Fibroblast of skin of abdomen (primary cell): Measurements from ENCODE around the gene KAZN.

Experiments
- DNase-seq: peaks from one replicate; pipeline ENCODE4 v3.0.0-alpha.2; 2013

Gene KAZN

DNA sequence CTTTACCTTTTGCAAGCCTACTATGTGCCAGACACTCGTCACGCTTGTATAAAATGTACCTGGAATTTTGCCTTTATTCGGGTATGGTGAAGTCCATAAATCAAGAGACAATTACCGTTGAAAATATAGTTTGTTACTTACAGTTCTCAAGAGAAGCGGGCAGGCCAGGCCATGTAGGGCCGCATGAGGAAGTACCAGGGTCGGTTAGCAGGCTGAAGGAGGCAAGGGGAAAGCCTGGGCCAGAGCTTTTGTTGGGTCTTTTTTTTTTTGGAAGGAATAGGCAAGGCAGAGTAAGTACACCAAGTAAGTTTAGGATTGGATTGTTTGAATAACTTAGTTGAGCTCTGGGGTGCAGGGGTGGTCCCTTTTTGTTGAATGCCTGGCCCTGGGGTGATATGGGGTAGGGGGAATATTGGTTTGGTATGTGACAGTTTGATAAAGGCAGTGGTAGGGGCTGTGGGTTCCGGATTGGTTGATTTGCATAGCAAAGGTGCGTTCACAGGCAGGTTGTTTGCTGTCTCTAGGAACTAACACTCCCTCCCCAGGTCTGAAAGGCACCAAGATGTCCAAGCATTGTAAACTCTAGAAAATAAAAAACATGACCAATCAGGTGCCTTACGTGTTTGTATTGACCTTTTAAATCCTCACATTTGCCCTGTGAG lies 80.7 kb downstream of the KAZN start:
- DNase-seq, result no peak

- no peak for DNase-seq
These were observed 82.7 kb downstream of the KAZN start for GRCh38 chr1:14681182-14681581.

DNA sequence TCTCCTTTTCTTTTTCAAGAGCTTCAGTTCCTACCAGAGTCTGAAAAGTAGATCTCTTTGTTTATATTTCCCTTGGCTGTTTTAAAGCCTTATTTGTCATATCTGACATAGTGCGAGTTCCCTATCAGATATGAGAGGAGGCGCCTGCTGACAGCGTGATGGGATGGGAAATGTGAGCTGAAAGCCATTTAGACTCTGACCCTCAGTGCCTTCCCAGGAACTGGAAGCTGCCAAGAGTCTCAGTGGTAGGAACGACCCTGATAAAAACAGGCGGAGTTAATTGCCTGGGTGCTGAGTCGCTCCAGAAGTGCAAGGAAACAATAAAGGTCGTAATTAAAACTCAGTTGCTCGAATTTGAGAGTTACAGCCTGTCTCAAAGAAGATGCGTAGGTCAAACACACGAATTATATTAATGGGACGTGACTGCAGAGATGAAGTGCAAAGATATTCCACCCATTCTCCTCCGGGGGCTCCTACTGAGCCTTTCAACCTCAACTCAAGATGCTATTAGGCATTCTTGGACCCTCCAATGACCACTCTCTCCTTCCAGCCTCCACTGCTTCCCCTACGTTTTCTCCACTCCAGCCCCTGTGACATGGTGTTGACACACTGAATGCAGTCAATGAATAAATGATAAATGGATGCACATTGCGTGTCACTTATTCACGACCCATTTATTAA lies 84.6 kb downstream of the KAZN start:
- no peak for DNase-seq

DNA sequence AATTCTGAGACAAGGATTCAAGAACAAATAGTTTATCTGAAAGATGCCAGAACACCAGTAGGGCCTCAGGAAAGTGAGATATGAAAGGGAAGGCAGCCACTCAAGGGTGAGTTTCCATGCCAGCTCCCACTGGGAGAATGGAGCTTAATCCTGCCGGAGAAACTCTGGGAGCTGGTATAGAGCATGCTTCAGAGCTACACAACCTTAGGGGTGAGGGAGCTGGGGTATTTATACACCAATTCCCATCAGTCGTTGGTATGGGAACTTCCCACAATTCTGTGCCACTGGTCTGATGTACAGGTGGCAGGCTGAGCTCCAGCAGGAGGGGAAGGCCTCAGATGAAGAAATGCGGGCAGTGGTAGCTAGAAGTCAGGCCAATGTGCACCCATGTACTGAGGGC lies 86.6 kb downstream of the KAZN start:
- no peak for DNase-seq

DNA sequence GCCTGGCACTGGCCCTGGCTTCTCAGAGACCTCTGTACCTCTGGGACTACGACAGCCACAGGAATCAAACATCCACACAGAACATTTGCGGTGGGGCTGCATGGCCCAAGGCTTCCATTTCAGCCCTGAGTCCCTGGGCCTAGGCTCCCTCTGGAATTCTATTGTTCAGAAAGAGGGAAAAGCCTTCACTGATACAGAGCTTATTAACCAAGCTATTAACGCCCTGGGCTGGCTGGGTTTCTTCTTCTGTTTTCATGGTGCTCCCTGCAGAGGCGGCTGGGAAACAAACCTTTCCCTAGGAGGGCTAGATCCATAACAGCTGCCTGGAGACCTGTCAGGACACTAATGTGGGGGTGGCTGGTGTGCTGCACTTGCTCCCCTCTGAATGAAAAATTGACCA lies 88.2 kb downstream of the KAZN start:
- no peak for DNase-seq

- DNase-seq, result no peak
These were observed 88.7 kb downstream of the KAZN start for GRCh38 chr1:14687147-14687546.

- peak; percentile 20 for DNase-seq
These were observed 91.6 kb downstream of the KAZN start for GRCh38 chr1:14689996-14690615.

GRCh38 chr1:14693949-14694348 lies 95.5 kb downstream of the KAZN start:
- DNase-seq, result no peak

DNA sequence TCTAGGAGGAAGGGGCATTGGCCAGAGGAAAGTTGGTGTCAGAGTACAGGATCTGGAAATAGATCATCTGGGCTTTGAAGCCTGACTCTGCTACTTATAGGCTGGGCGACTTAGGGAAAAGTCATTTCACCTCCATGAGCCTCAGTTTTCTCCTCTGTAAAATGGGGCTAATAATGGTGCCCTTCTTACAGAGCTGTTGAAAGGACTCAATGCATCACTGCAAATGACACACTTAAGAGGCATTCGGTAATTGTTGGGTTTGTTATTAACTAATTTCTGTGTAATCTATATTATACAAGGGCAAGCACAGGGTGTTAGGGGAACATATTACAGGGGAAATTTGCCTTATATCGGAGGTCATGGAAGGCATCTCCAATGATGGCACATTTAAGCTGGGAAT lies 96.1 kb downstream of the KAZN start:
- no peak for DNase-seq

DNA sequence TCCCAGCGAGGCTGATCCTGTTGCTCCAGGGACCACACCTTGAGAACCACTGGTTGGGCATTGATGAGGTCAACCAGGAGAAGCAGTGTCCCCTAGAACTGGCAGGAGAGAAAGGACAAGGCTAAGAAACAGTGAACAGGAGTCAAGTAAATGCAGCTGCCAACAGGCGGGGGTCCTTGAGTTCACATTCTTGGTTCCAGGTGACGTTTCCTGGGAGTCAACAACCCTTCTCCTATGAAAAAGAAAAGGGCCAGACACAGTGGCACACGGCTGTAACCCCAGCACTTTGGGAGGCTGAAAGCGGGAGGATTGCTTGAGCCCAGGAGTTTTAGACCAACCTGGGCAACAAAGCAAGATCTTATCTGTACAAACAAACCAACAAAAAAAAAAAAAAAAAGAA lies 98.3 kb downstream of the KAZN start:
- DNase-seq, result no peak

GRCh38 chr1:14697353-14697752 lies 98.9 kb downstream of the KAZN start:
- no peak for DNase-seq

- DNase-seq, result no peak
These were observed 99.8 kb downstream of the KAZN start for GRCh38 chr1:14698314-14698713.

- no peak for DNase-seq
These were observed 101.1 kb downstream of the KAZN start for GRCh38 chr1:14699620-14700019.

- DNase-seq, result no peak
These were observed 106.4 kb downstream of the KAZN start for GRCh38 chr1:14704846-14705245.

GRCh38 chr1:14705824-14706223 lies 107.3 kb downstream of the KAZN start:
- DNase-seq, result no peak

DNA sequence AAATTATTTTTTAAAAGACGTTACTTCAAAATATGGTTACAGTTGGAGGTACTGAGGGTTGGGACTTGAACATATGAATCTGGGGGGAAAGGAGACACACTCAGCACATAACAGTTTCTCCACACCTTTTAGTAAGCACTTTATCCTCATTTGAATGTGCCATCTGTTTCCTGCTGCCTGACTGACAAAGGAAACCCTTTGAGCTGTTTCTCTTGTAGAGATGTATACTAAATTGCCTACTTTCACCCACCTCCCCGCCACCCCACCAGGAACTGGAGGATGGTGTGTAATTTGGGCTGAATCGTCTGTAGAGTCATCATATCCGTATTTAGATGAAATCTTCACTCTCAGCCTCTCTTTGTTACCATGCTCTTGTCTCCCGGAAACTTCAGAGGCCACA lies 108.1 kb downstream of the KAZN start:
- no peak for DNase-seq

GRCh38 chr1:14707531-14708445 lies 109.3 kb downstream of the KAZN start:
- no peak for DNase-seq

- DNase-seq, result no peak
These were observed 111.8 kb downstream of the KAZN start for GRCh38 chr1:14710331-14710730.

GRCh38 chr1:14712136-14712535 lies 113.7 kb downstream of the KAZN start:
- DNase-seq, result no peak

DNA sequence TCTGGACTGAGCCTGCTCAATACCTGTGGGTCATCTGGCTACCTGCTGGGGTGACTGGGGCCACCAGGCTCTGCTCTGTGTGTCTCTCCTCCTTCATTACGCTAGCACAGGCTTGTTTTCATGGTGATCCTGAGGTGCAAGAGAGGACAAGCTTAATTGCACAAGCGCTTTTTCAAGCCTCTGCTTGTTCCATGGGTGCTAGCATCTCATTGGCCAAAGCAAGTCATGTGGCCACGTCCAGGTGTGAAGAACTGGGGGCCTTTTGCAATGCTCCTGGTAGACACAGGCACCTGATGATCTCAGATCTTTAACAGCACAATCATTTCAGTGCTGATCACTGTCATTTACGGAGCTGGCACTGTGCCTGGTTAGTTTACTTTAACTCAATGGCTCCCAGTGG lies 114.6 kb downstream of the KAZN start:
- DNase-seq, result no peak

GRCh38 chr1:14715266-14715665 lies 116.8 kb downstream of the KAZN start:
- no peak for DNase-seq

DNA sequence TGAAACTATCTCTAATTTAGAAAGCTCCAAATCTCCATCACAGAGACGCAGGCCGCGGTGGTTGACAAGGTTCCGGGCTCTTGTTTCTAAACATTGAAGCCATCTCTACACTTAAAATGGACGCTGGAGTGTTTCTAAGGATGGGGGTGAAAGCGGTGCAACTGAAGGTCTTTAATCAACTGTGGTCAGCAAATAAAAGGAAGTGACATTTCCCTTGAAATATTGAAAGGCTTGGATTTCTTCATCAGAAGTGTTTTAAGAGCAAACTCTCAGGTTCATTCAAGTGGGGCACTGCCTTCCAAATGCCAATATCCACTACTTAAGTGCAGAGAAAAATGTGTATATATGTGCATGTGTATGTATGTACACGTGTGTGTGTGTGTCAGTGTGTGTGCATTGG lies 117.3 kb downstream of the KAZN start:
- DNase-seq, result no peak

GRCh38 chr1:14716474-14716873 lies 118.0 kb downstream of the KAZN start:
- no peak for DNase-seq
